Cardiac septum (tissue), 1 donor: Measurements from ENCODE around the gene S100A3. TPM values are rescaled to one million over a fixed set of nuclear protein-coding genes. Genes with fewer than 3 reads are reported as not detected.
"Not testable (repeated sequence)": the region's sequence is repeated elsewhere in the genome, so short reads cannot be mapped to it uniquely, and the experiment has no call there.

Experiments used
- DNase-seq: peaks from one replicate; pipeline ENCODE4 v3.0.0-alpha.2; 2020; ENCODE audit warnings: low spot score
- intact Hi-C: fragments of 100-400 bp; cut with DNase I; formaldehyde crosslinking; loops from one replicate; pipeline ENCODE4 v1.14.0; 2022
- long read RNA-seq: library from polyadenylated mRNA; unstranded; transcript quantifications from one replicate; pipeline ENCODE4 v2.0.0, GENCODE V29; 2021
- total RNA-seq: library from RNA; stranded (reverse); fragmentation: NEBNext Ultra II Directional; extraction: Animal tissue kit (Norgen Biotek cat#: 25700); gene quantifications from one replicate; pipeline ENCODE4 v1.2.1, GENCODE V29; 2021
- donor health status: DM: no; HTN: no; CAD: no.

The S100A3 gene, protein sequence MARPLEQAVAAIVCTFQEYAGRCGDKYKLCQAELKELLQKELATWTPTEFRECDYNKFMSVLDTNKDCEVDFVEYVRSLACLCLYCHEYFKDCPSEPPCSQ
- total RNA-seq: 1.3 TPM
- long read RNA-seq, partial matches to known transcripts: 0 of 2 reads
- long read RNA-seq, other reads (novel, unspliced or antisense): 1 of 2 reads

DNA sequence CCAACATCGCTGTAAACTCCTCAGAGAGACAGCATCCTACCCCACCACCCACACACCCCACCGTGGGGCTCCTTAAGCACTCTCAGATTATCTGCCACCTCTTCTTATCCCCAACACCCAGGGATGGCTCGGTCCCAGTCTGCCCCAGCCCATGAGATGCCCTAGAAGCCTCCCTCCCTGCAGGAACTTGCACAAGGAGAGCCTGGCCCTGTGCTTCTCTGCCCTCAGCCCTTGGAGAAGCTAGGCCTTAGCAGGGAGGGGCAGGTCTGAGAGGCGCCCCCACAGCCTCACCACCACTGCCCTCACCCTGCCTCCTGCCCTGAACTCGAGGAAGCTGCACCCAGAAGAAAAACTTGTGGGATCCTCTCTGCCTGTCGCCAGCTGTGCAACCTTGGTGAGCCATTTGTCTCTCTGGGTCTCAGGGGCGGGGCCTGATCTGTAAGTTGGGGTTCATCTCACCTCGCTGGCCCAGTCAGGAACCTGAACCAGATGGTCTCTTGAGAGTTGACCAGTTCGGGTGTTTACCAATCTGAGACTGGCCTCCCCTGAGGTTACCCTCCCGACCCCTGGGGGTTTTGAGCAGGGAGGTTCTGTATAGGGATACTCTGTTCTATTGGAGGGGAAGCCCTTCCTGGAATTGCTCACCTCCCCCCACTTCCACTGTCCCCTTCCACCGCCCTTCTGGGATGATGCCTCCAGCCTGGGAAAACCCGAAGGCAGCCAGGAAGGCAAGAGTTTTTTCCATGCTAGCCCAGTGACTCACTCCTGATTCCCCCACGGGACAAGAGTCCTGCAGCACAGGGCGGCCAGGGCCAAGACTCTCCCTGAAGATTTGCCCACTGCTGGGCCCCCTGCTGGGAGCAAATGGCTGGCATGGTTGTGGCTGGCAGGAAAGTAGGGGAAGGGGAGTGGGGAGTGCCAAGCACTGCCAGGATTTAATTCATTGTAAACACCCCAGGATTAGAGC is at the start of gene S100A3:
Gene S100A3, minus strand, starts transcription at position 537 of the 967 bp plus-strand sequence. CDS start 773 bp downstream, outside the sequence.
- intact Hi-C loops: no loop called here
- peak; percentile 85 for DNase-seq

DNA sequence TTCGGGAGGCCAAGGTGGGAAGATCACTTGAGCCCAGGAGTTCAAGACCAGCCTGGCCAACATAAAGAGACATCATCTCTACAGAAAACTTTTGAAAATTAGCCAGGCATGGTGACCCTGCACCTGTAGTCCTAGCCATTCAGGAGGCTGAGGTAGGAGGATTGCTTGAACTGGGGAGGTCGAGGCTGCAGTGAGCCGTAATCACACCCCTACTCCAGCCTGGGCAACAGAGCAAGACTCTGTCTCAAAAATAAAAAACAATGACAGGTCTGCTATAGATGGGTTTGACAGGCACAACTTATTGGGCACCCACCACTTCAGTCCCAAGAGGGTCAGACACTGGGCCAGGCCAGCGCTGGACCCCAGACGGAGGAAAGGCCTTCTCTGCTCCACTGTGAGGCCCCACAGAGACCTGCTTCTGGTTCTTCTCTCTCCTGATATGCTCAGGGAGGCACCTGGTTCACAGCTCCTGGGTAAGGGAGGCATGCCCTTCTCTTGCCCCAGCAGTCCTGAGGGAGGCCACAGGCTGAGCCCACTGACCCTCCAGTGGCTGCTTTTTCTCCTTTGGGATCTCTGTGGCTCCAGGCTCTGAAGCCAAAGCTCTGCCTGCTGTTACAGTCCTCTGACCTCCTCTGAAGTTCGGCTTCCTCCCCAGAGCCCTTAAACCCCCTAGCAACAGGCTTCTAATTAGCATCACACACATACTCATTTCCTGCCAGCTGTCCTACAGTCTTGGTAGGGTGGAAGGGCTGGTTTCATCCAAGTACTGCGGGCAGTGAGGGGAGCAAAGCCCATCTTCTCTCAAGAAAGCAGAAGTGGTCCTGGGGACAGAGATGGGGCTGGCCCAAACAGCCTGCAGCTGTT is 49.5 kb upstream of the S100A3 start:
- intact Hi-C loops: no loop called here
- DNase-seq: no peak

DNA sequence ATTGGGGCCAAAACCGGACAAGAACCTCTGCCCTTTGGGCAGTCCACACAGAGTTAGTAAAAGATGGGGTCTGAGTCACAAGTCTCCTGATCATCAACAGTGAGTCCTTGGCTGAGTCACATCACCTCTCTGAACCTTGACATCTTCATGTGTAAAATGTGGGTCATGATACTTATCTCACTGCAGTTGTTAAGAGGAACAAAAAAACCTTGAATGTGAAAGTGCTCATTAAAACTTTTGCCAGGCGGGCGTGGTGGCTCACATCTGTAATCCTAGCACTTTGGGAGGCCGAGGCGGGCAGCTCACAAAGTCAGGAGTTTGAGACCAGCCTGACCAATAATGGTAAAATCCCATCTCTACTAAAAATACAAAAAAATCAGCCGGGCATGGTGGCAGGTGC is 48.1 kb upstream of the S100A3 start:
- no peak for DNase-seq
- intact Hi-C loops: no loop called here

DNA sequence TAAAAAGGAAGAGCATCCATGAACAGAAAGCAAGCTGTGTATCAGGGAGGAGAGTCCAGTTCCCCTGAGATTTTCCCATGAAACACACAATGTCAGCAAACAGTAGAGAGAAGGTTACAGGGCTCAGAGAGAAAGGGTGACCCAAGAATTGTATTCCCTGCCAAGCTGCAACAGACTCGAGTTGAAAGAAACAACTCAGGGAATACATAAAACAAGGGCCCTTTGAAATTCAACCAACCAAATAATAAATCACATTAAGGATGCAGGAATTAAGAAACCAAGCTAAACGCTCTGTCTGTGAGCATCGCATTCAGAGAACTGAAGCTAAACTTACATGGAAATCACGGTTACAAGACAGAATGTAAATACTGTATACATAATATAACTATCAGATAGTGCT is 43.7 kb upstream of the S100A3 start:
- DNase-seq: no peak
- intact Hi-C loops: no loop called here

DNA sequence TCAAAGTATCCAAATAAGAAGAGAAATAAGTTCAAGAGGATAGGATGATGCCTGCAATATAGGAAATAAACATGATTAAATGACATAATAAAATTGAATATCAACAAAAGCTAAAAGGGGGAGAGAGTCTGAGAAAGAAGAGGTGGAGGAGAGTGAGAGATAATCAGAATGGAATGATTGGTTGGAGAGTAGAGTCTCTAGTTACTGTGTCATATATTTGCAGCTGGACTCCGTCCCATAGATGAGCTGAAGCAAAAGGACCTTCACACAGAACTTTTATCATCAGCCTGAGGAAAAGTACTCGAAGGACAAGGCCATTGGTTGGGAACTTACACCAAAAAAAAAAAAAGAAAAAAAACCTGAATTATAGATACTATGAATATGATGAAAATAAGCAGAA is 39.4 kb upstream of the S100A3 start:
- DNase-seq: no peak
- intact Hi-C loops: no loop called here

DNA sequence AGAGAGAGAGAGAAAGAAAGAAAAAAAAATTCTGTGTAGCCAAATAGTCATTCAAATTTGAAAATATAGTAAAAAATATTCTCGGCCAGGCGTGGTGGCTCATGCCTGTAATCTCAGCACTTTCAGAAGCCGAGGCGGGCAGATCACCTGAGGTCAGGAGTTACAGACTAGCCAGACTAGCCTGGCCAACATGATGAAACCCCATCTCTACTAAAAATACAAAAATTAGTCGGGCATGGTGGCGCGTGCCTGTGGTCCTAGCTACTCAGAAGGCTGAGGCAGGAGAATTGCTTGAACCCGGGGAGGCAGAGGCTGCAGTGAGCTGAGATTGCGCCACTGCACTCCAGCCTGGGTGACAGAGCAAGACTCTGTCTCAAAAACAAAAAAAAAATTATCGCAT is 39.0 kb upstream of the S100A3 start:
- intact Hi-C loops, DNase-seq: not testable (repeated sequence)

DNA sequence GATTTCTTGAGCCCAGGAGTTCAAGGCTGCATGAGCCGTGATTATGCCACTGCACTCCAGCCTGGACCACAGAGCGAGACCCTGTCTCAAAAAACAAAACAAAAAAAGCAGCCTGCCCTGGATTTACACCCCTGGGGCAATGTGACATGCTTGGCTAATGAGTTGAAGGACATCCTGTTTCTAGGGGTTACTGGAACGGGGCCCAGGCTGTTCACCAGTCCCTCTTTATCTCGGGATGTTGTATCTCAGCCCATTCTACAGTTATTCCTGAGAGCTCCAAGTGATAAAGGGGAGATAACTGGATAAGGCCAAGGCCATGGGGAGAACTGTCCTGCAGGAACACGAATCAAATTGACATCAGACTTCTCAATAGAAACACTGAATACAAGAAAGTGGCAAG is 38.3 kb upstream of the S100A3 start:
- DNase-seq: no peak
- intact Hi-C loops: no loop called here

DNA sequence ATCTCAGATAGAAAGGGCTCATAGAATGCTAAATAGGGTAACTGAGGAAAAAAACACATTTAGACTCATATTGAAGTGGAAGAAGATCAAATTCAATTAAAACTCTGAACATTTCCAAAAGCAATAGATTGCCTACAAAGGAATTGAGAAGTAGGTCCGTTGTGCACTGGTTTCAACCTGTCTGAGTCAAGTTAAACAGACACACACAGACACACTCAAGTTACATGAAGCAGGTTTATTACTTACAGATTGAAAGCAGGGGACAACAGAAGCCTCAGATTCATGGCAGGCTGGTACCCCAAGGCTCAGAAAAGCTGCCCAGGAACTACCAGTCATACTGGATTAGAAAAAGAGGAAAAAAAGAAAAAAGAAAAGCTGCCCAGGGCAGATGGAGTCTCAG is 37.3 kb upstream of the S100A3 start:
- intact Hi-C loops: no loop called here
- DNase-seq: no peak

DNA sequence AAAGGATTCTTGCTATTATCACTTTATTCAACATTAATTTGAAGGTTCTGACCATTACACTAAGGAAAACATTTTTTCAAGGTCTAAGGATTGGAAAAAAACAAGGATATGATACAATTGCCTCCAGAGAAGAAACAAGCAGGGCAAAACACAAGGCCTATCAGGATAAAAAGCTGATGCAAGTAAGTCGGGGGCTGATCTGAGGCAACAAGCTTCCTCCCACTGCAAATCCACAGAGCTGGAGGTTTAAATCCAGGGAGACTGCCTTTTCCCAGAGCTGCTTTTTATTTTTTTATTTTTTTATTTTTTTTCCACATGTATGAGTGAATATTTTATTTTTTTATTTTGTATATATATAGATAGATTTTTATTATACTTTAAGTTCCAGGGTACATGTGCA is 35.9 kb upstream of the S100A3 start:
- intact Hi-C loops: no loop called here
- DNase-seq: no peak

DNA sequence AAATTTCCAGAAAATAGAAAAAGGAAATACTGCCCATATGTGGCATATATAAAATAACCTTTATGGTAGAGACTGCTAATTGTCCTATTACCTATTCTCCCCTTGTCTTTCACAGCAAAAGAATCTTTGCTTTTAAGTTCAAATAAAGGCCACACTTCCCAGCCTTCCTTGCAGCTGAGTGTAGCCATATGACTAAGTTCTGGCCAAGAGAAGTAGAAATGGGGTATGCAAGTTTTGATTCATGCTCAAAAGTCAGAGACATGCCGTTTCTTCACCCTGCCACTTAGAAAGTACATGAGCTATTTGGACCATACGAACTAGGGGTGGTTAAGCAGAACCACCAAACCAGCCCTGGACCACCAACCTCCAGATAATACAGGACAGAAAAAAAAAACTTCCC is 34.9 kb upstream of the S100A3 start:
- DNase-seq: no peak
- intact Hi-C loops: no loop called here

DNA sequence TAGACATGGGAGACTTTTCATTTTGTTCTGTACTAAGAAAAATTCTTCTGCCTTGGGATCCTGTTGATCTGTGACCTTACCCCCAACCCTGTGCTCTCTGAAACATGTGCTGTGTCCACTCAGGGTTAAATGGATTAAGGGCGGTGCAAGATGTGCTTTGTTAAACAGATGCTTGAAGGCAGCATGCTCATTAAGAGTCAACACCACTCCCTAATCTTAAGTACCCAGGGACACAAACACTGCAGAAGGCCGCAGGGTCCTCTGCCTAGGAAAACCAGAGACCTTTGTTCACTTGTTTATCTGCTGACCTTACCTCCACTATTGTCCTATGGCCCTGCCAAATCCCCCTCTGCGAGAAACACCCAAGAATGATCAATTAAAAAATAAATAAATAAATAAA is 34.5 kb upstream of the S100A3 start:
- DNase-seq, intact Hi-C loops: not testable (repeated sequence)

DNA sequence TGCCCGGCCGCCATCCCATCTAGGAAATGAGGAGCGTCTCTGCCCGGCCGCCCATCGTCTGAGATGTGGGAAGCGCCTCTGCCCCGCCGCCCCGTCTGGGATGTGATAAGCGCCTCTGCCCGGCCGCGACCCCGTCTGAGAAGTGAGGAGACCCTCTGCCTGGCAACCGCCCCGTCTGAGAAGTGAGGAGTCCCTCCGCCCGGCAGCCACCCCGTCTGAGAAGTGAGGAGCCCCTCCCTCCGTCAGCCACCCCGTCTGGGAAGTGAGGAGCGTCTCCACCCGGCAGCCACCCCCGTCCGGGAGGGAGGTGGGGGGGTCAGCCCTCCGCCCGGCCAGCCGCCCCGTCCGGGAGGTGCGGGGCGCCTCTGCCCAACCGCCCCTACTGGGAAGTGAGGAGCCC is 33.8 kb upstream of the S100A3 start:
- DNase-seq, intact Hi-C loops: not testable (repeated sequence)

DNA sequence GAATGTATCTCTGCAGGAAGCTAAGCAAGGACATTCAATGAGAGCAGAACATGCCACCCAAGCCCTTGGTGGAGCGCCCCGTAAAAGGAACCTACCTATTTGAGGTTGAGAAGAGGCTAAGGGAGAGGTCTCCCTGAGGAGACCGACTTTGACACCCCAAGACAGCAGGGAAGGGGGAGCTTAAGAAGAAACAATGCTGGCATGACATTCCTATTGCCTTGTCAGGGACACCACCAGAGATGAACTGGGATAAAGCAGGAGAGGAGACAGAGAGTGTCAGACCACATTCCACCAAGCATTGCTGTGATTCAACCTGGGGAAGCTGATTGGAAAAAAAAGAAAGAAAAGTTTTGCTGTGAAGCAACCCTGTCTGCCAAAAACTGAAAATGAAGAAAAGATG is 29.9 kb upstream of the S100A3 start:
- intact Hi-C loops: no loop called here
- DNase-seq: no peak

DNA sequence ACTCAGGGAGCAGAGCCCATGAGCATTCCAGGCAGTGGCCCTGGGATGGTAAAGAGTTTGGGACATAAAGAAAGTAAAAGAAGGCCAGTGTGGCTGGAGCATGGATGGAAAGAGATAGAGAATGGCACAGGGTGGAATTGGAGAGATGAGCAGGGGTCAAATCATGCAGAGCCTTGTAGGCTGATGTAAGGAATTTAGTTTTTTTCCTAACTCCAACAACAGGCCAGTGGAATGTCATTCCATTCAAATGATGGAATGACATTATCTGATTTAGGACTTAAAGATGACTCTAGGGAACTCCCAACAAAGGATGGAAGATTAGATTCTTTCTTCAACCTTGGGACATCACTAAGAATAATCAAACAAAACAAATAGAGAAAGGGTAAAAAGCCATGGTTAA is 29.4 kb upstream of the S100A3 start:
- intact Hi-C loops: no loop called here
- DNase-seq: no peak

DNA sequence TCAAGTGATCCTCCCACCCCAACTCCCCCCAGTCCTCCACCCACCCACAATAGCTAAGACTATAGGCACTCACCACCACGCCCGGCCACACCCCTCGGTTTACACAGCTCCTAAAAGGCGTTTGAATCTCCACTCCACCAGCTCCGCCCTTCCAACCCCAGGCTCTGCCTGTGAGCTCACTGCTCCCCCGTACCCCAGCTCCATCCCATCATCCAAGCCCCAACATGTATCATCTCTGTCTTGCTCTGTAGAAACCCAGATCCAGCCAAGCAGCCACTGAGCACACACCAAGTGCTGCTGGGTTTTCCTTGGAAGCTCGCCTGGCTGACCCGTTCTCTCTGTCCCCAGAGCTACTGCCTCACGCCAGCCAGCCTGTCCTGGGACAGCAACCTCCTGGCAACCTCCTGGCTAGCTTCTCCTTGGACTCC is 28.6 kb upstream of the S100A3 start:
- DNase-seq: no peak
- intact Hi-C loops: no loop called here

DNA sequence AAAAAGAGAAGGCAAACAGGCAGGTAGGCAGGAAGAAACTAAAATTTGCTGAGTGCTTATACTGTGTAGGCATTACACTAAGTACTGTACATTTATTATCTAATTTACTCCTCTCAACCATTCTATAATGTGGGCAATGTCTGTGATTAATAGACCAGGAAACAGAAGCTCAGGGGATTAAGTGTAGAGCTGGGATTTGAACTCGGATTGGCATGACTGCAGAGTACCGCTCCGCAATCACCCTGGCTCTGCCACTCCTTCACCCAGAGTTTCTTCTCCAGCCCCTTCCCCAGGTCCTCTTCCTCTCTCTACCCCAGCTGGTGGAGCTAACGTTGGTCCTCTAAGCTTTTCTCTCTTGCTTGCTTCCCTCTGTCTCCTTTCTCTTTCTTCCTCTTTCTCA is 28.1 kb upstream of the S100A3 start:
- DNase-seq: no peak
- intact Hi-C loops: no loop called here

DNA sequence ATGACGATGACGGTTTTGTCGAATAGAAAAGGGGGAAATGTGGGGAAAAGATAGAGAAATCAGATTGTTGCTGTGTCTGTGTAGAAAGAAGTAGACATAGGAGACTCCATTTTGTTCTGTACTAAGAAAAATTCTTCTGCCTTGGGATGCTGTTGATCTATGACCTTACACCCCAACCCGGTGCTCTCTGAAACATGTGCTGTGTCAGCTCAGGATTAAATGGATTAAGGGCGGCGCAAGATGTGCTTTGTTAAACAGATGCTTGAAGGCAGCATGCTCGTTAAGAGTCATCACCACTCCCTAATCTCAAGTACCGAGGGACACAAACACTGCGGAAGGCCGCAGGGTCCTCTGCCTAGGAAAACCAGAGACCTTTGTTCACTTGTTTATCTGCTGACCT is 26.4 kb upstream of the S100A3 start:
- intact Hi-C loops, DNase-seq: not testable (repeated sequence)

DNA sequence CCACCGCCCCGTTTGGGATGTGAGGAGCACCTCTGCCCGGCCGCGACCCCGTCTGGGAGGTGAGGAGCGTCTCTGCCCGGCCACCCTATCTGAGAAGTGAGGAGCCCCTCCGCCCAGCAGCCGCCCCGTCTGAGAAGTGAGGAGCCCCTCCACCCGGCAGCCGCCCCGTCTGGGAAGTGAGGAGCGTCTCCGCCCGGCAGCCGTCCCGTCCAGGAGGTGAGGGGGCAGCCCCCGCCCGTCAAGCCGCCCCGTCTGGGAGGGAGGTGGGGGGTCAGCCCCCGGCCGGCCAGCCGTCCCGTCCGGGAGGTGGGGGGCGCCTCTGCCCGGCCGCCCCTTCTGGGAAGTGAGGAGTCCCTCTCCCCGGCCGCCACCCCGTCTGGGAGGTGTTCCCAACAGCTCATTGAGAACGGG is 26.0 kb upstream of the S100A3 start:
- DNase-seq, intact Hi-C loops: not testable (repeated sequence)

DNA sequence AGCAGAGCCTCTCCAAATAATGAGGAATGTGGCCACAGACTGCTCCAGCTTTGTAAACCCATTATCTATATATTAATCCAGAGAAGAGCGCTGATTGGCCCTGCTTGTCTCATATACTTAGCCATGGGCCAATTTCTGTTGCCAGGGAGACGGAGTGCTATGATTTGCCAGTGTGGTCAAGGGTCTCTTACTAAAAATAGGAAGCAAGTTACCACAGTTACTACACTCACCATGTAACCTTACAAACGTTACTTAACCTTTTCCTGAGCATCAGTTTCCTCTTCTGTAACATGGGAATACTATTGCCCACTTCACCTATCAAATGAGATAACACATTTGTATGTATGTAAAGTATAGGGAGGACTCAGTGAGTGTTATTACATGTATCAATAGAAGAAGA is 24.3 kb upstream of the S100A3 start:
- no peak for DNase-seq
- intact Hi-C loops: loop anchor here (2.0 to 5.0 kb wide), 3 partner anchors 97 to 414 kb away; partner anchors contain the start of genes ILF2 and RAB13

DNA sequence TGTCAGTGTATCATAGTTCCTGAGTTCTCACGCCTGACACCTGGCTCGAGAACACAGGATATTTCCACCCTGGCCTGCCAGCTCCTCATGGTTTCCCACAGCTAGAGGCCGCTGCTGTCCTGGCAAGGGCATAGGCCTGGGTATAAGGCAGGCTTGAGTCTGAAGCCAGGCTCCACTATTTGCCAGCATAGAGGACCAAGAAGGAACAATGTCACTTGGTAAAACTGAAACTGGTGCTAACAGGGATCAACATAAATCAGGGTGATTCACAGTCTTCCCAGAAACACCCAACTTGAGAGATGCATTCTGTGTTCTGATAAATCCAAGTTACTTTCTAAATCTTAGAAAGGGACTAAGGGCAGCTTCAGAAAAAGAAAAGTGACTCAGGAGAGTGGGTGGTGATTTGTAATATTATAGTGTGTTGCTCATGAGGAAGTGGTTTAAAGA is 23.5 kb upstream of the S100A3 start:
- intact Hi-C loops: loop anchor here (2.0 to 5.0 kb wide), 3 partner anchors 98 to 415 kb away; partner anchors contain the start of genes ILF2 and RAB13
- DNase-seq: peak; percentile 86
